GM18868 (cell line): ENCODE data around the gene RASSF1.
"Not testable (repeated sequence)": the region's sequence is repeated elsewhere in the genome, so short reads cannot be mapped to it uniquely, and the experiment has no call there.

Source experiments
- ATAC-seq: cut with Tn5 transposase; IDR thresholded peaks from one replicate; pipeline ENCODE4 v1.9.1; 2021; ENCODE audit warnings: mild to moderate bottlenecking, moderate library complexity; ENCODE audit not compliant: unreplicated experiment

The RASSF1 gene

DNA sequence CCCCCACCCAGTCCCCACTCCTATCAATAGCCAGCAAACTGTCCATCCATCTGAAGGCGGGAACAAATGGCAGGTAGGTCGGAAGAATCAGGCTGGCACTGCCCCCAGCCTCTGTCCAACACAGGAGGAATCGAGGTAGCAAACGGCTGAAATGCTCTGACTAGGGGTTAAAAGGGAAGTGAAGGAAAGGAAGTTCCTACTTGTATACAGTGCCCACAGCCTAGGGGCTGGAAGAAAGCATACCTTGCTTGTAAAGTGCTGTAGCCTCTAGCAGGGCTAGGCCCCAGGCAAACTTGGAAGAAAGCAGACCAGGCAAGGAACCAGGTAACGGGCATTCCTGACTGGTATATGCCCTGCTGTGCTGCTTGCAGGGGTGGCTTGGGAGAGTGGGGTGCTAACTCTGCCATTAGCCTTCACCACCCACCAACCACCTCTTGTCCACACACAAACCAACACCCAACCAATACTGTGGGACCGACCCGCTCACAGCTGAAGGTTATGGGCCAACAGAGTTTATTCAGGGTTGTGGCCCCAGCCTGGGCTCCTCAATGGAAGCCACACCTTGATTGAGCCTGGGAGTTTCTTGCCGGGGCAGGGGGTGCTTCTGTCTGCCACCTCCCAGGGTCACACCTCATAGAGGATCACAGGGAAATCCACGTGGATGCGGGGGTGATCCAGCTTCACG lies 15.0 kb downstream of the RASSF1 start:
- ATAC-seq, result no peak

DNA sequence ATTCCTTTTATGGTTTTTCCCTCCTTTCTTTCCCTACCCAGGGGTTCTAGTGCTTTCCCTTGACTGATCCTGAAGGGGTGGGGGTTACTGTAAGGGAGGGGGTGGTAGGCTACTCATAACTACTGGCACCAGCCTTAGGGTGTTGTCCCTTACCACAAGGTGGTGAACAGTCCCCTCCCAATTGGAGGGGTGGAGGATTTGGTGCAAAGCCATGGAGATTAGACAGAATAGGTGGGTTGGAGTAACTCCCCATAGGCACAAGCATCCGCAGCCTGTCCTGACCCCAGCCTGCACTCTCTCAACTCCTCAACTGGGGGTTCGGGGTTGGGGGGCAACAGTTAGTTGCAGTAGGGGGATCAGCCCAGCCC lies 15.5 kb downstream of the RASSF1 start:
- no peak for ATAC-seq

DNA sequence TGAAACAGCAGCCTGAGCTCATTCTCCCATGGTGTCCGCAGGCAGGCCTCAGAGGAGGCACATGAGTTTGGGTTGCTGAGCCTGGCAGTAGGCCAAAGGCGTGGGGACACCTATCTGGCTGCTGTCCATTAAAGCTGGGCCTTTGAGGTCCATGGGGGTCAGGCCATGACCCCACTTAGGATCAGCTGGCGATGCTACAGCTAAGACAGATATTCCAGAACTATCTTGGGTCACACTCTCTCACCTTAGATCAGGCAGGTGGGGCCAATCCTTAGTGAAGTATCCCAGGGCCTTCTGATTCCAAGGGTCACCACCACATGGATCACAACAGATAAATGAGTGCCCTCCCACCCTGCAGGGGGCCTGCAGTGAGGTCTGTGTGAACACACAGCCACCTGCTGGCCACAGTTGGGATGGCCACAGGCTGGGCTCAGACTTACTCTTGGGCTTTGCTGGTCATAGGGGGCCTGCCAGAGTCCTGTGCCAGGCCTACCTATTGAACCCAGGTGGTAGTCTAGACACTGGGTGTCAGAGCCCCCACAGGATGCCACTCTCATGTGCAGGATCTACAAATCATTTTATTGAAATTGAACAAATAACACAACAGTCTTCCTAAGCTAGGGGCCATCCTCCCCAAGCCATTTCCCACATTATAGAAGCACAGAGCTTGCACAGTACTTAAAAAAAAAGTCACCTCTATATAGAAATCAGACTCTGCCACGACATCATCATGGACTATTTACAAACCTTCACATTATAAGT lies 16.1 kb downstream of the RASSF1 start:
- ATAC-seq, result no peak

DNA sequence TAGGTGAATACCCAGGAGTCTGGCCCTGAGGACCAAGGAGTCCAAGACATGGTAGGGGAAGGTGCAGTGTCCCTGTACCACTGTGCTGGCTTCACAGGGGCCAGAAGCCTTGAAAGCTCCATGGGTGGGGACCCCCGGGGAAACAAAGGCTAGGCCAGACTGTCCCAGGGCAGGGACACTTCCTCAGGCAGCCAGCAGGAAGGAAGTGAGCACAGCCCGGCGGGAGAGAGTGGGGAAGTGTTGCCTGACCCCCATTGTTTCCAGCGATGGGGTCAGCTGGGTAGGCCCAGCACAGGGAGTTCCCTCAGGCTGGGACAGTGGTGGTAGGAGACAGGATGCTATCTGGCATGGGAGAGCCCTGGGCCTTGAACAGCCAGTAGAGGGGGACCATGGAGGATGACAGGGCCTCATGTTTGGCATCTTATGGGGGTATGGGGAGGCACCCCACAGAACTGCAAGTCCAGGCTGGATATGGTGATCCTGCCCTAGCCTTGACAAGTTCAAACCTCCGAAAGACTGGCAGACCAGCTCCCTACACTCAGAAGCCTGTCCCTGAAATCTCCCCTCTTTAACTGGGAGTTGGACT lies 16.9 kb downstream of the RASSF1 start:
- no peak for ATAC-seq

DNA sequence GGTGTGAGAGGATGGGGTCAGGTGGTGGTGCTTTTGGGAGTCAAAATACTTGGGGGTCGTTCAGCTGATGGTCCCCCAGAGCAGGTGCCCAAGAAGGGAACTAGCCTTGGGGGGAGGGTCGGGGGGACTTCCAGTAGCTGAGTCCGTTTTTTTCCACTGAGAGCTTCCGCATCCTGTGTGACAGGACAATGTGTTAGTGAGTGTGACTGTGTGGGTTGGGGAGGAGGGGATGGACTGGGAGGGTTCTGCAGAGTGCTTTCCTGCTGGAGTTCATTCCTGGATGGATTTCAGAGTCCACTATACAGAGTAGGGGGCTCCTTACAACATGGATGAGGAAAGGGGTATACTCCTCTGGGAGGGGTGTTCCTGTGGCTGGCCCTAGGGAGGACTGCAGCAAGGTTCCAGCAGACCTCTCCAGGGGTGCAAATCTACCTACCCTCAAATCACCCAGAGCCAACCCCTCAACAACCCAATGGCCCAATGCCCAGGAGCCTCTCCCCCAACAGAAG lies 17.5 kb downstream of the RASSF1 start:
- ATAC-seq, result no peak

DNA sequence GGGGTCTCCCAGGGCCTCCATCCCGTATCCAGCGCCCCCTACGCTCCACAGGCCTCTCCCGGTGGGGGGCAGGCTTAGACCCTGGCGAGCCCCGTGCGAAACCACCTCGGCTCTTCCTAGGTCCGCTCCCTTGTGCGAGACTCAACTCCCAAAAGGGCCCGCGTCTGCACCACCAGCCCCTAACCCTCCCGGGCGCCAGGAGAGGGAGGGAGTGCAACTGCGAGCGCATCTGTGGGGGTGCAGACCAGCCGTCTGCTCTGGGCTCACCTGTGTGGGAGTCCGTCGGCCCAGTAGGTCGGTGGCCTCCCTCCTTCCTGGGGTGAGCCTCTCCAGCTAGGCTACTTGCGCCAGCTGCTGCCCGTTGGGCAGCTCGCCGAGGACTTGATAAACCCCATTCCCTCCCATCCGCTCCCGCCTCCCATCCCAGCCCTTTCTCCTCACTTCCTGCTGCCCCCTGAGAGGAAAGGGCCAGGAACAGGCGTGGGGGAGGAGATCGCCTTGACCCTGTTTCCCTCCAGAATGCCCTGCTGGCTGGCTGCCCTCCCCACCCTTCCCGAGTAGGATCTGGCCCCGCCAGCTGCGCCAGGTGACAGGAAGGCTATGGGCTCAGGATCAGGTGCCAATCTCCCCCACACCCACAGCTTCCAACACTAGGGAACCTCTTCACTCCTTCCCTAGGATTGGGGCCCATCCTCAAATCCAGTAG lies 18.1 kb downstream of the RASSF1 start, which contains the start of gene HYAL2:
HYAL2 (minus strand) TSS at position 360 of the 706 bp plus-strand sequence. CDS start 2,256 bp downstream, outside the sequence.
- ATAC-seq, result no peak

DNA sequence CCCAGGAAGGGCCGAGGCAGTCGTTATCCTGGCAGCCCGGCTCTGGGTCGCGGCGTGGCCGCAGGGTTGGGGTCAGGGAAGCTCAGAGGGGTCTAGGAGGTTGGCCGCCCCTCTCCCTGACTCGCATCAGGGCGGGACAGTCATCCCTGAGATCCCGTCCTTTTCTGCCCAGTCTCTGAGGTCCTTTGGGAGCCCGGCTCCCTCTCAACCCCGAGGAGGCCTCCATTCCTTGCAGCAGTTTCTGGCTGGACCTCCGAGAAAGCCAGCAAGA lies 18.6 kb downstream of the RASSF1 start:
- no peak for ATAC-seq

DNA sequence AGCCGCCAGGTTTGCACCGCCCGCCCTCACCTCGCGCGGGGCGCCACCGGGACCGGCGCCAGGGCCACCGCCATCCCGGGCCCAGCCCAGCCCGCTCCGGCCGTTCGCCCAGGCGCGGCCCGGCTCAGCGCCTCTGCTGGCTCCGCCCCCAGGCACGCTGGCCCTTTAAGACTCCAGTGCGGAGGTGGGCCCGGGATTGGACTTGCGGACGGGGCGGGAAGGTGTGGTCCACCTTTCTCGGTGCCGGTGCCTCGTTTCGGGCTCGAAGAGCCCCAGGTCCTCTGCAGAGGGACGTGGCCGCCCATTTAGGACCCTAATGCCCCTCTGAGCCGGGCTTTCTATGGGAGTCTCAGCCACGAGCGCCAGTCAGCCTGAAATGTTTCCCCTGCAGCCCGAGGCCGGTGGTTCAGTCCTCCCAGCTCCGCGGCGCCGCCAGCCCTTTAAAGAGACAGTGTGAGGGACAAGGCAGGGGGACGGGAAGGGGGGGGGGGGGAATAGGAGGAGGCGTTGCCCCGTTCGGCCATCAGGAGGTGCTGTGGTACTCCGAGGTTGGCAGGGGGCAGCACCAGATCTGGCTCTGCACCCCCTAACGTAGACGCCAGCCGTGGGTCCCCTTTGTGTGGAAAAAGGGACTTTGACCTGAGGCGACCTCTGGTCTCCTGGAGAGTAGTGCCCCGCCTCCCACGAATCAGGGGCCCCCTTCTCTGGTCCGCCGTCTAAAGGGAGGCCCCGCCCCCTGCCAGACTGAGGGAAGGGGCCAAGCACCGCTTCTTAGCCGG lies 19.1 kb downstream of the RASSF1 start:
- ATAC-seq, result peak; percentile 80

DNA sequence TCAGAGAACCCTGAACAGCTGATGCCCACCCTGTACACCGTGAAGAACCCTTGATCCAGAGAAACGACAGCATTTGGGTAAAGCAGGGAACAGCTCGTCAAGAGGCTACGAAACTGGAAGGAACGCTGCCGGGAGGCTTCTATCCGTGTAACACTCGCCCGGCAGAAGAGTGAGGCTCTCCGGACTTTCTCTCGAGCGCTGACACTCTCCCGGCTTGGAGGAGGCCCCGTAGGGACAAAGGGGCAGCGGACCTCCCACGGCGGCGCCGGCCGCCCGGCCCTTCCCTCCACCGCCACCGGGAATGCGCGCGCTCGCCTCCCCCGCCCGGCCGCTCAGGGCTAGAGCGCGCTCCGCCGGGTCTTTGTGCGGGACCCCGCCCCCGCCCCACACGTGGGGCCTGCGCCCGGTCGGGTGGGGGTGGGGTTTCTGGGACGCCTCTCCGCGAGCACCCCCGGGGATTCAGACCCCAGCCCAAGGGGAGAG lies 19.7 kb downstream of the RASSF1 start:
- ATAC-seq, result peak; percentile 46

DNA sequence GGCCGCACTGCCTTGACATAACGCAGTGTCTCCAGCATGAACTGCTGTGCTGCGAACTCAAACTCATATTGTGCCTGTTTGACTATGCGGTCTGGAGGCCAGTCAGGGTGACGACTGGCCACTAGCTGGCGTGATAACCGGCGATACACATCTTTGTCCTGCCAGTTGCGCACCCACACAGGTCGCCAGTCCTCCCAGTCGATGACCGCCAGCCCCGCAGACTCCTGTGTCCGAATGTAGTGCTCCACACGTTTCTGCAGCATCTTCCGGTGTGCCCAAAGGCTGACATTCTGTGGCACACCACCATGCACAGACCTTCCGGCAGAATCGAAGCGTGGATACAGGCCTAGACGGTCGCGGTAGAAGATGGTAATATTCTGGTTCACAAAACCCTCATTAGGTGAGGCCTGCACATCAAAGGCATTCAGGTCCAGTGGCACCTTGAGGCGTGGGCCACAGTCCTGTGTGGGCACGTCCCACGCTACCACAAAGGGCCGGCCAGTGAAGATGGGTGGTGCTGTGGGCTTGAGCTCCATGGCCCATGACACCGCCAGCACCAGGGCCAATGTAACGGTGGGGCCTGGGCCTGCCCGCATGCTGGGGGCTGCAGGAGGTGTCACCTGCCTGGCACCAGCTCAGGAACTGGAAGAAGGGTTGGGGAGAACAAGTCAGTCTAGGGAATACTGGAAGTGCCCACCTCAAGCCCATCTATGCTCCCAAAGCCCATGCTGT lies 20.6 kb downstream of the RASSF1 start:
- ATAC-seq, result no peak

DNA sequence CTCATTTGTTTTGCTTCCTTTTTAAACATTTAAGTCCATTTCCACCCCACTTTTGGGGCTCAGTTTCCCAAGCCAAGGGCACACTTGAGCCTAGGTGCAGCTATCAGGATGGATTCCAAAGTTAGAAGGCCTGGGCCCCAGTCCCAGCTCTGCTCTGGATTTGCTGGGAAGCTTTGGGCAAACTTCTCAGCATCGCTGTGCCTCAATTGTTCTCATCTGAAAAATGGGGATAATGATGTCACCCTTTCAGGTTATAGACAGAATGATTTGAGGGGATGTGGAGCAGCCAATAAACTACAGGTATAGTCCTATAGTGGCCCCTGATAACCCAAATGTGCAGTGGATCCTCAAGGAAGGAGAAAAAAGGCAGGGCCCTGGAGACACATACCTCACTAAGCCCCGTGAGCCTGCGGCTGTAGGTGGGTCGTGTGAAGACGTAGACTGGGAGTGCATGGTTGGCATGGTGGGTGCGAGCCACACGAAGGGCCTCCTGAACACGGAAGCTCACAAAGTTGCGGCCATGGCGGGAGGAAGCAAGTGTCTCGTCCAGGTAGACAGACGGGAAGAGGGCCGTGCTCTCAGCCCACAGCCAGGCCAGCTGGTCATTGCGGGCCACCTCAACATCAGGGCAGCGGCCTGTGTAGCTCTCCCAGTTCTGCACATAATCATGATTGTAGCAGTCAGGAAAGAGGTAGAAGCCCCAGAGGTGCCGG lies 21.3 kb downstream of the RASSF1 start:
- ATAC-seq, result no peak

DNA sequence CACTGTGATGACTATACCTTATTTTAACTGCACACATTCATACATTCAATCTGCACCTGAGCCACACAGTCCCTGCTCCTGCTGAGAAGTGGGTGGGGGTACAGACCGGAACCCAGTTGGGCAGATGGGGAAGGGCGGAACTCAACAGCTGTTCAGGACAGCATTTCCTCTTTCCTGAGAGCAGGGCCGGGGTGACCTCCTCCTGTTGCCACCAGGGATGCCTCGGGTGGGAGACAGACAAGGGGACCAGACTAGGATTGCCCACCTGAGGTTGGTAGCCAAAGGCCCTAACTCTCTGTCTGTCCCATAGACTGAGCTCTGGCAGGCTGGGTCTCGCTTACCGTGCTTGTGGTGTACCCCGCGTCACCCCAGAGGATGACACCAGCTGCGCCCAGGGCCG lies 22.0 kb downstream of the RASSF1 start:
- no peak for ATAC-seq

DNA sequence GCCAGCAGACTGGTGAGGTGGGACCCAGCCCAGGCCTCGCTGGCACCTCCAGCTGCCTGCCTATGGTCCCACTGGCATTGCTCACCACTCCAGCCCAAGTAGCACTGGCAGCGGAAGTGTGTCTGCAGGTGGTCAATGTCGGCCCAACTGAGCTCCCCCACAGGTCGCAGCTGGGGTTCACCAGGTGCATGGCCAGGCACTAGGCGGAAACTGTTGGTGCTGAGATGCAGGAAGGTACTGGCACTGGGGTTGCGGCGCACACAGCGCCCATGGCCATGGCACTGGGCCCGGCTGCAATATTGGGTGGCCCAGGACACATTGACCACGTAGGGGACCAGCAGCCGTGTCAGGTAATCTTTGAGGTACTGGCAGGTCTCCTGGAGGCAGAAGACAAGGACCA lies 22.5 kb downstream of the RASSF1 start:
- no peak for ATAC-seq

DNA sequence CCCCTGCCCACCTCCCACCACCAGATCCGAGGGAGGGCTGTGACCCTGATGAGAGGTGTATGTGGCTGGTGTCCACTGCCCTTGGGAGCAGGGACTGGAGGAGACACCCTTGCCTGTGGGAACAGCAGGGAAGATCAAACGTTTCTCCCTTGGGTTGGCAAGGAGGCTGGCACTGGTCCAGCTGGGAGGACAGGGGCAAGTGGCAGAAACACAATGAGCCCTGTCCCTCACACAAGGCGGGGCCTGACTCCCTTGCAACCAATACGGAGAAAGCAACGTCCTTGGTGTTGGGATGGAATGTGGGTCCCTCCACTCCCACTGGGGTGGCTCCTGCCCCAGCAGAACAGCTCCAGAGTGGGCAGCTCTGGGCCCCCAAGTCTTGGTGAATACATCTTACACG lies 23.3 kb downstream of the RASSF1 start:
- no peak for ATAC-seq

DNA sequence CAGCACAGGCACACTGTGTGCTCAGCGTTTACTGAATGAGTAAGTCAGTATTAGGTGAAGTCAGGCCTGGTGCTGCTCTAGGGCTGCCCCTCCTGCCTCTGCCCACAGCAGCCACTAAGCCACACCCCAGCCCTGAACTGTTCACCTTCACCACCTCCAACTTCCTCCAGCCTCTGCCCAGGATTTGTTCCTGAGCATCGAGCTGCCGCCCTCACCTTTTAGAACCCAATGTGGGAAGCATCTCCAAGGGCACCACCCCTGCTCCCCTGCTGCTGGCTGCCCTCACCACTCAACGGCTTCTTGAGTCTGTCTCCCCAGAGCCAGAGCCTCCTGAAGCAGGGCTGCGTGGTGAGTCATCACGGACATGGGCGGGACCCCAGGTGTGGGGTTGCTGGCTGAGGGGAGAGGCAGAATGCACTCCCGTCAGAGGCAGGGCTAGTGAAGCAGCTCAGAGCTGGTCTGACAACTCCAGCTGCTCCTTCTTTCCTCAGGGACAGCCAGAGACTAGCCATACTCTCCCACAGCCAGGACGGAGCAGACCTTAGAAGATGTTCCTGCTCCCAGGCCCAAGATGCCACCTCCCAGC lies 23.9 kb downstream of the RASSF1 start:
- no peak for ATAC-seq

DNA sequence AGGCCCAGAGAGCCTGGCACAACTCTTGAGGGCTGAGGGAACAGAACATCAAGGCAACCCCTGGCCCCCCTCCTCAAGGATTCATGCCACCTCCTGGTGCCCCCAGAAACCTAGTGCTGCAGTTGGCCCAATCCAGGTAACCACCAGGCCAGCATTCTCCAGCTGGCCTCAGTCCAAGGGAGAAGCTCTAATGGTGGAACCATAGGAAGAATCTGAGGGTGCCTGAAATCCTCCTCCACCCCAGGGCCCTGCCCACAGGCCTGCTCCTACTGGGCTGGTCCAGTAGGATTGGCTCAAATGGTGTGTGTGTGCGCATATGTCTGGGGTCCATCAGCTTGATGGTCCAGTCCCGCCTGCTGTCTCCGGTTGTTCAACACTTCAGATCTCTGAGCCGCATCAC lies 25.8 kb downstream of the RASSF1 start:
- ATAC-seq, result no peak

DNA sequence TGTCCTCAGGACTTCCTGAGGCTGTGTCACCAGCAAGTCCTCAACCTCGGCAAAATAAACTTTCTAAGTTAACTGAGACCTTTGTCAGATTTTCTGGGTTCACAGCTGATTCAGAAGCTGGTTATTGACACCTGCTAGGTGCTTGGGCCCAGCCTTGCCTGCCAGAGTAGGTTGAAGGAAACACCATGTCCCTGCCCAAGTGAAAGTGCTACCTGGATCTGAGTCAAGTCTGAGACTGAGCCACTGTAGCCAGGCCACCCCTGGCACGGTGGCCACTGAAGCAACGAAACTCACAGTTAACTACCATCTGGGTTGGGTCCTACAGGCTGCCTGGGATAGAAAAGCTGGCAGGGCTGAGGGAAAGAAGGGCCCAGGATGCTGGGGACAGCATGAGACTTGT lies 26.3 kb downstream of the RASSF1 start:
- ATAC-seq, result no peak

DNA sequence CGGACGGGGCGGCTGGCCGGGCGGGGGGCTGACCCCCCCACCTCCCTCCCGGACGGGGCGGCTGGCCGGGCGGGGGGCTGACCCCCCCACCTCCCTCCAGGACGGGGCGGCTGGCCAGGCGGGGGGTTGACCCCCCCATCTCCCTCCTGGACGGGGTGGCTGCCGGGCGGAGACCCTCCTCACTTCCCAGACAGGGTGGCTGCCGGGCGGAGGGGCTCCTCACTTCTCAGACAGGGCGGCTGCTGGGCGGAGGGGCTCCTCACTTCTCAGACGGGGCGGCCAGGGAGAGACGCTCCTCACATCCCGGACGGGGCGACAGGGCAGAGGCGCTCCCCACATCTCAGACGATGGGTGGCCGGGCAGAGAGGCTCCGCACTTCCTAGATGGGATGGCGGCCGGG lies 28.6 kb downstream of the RASSF1 start:
- ATAC-seq, result not testable (repeated sequence)

DNA sequence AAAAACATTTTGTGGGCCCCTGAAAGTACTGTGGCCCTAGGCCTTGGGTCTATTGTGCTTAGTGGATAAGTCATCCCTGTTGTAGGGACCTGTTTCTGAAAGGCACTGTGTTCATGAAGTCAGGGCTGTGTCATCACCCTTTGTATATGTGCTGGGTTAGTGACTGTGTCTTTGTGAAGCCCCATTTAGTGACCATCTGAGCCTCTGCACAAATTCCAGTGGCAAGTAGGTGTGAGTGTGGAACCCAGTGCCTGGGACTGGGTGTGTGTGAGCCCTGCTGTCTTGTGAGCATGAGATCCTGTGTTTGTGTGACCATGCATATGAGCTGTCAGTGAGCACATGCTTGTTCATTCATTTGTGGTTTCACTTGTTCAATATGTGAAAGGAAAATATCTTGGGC lies 36.0 kb downstream of the RASSF1 start:
- ATAC-seq, result no peak
